HepG2 (cell line): Measurements from ENCODE around the gene NOS1AP. TPM values are rescaled to one million over a fixed set of nuclear protein-coding genes. Genes with fewer than 3 reads are reported as not detected.

Source experiments
- ATAC-seq: fragments of 200-7000 bp; cut with Tn5 transposase; 3 replicates; pipeline ENCODE4 v1.9.1; 2020; ENCODE audit warnings: mild to moderate bottlenecking, moderate library complexity
- BruUV-seq: library from RNA; stranded (reverse); fragments of 400-500 nt; replicated peaks from 2 replicates; lab custom pipeline; 2021; lab: Mats Ljungman, UMichigan
- CTCF ChIA-PET: fragments of 300-600 bp; formaldehyde crosslinking; extraction: SDS; loops from one replicate; lab custom pipeline; 2021; ENCODE audit warnings: low total read pairs, inconsistent platforms, low intra/inter-chr PET ratio; lab: Yijun Ruan, JAX
- POLR2A ChIA-PET: fragments of 350-600 bp; sonication (Branson Sonifier 250); formaldehyde crosslinking; loops from one replicate; lab custom pipeline; 2020; ENCODE audit warnings: antibody characterized with exemption, inconsistent platforms; lab: Yijun Ruan, JAX
- DNase-seq: peaks from one replicate; pipeline ENCODE4 v3.0.0-alpha.2; 2015; ENCODE audit warnings: low spot score
- FAIRE-seq: peaks from 3 replicates; lab custom pipeline; 2011; peaks lifted over from hg19 to GRCh38; lab: Jason Lieb, UNC
- H2AFZ ChIP-seq: one replicate; pipeline ENCODE4 v1.6.1; 2011; ENCODE audit warnings: low read length, inconsistent platforms
- H3K27ac ChIP-seq: fragments of 300-600 bp; 3 replicates; pipeline ENCODE4 v1.8.0; 2011; ENCODE audit warnings: mixed run types, mild to moderate bottlenecking, mixed read lengths, low read length, inconsistent platforms; ENCODE audit not compliant: insufficient read depth; ENCODE audit errors: extremely low read length
- H3K27me3 ChIP-seq, 2 experiments: fragments of 200-600 bp in 1 of 2; 2 replicates in 1 of 2; 3 replicates in 1 of 2; pipeline versions ENCODE4 v1.6.0 to v1.8.0; 2011; ENCODE audit warnings: low read length in 2 of 2, mild to moderate bottlenecking in 2 of 2, moderate library complexity in 2 of 2, inconsistent platforms in 1 of 2; ENCODE audit not compliant: insufficient read depth in 2 of 2, control insufficient read depth in 1 of 2
- H3K36me3 ChIP-seq, 2 experiments: fragments of 200-600 bp in 1 of 2; replicated peaks in 1 of 2; 2 replicates in 1 of 2; 3 replicates in 1 of 2; pipeline versions ENCODE4 v1.5.1 to v1.8.0; 2011; ENCODE audit warnings: low read length in 2 of 2, inconsistent platforms in 1 of 2; ENCODE audit not compliant: insufficient read depth in 2 of 2, control insufficient read depth in 1 of 2
- H3K4me1 ChIP-seq: 2 replicates; pipeline ENCODE4 v1.5.1; 2012; ENCODE audit warnings: low read length, inconsistent platforms; ENCODE audit not compliant: insufficient read depth
- H3K4me2 ChIP-seq: 2 replicates; pipeline ENCODE4 v1.6.0; 2011; ENCODE audit warnings: low read depth, low read length, inconsistent platforms
- H3K4me3 ChIP-seq, 3 experiments: fragments of 200-600 bp in 1 of 3; sonication (generic), shearing (Covaris generic) in 1 of 3; replicated peaks in 1 of 3; 2 replicates each; pipeline ENCODE4 v1.5.1; 2011 to 2016; ENCODE audit warnings: low read length in 3 of 3, inconsistent platforms in 2 of 3, low read depth in 2 of 3, mild to moderate bottlenecking in 2 of 3, control low read depth in 1 of 3, mixed read lengths in 1 of 3; ENCODE audit not compliant: insufficient read depth in 1 of 3
- H3K79me2 ChIP-seq: one replicate; pipeline ENCODE4 v1.6.1; 2011; ENCODE audit warnings: low read length, inconsistent platforms; ENCODE audit not compliant: insufficient read depth
- H3K9ac ChIP-seq: 2 replicates; pipeline ENCODE4 v1.6.0; 2011; ENCODE audit warnings: mild to moderate bottlenecking, low read depth, low read length, inconsistent platforms; ENCODE audit not compliant: insufficient read depth
- H3K9me3 ChIP-seq: 2 replicates; pipeline ENCODE4 v1.5.1; 2012; ENCODE audit warnings: mild to moderate bottlenecking, low read length
- H4K20me1 ChIP-seq: 2 replicates; pipeline ENCODE4 v1.6.0; 2011; ENCODE audit warnings: inconsistent platforms, mild to moderate bottlenecking, low read length, moderate library complexity; ENCODE audit not compliant: insufficient read depth
- NFE2 ChIP-seq: sonication (generic); formaldehyde crosslinking; IDR thresholded peaks from 2 replicates; pipeline ENCODE4 v1.4.0; 2020; ENCODE audit warnings: missing genetic modification reagents
- NONO ChIP-seq, 2 experiments: fragments of 450-650 bp in 1 of 2; sonication (generic) in 1 of 2; formaldehyde crosslinking in 1 of 2; IDR thresholded peaks in 1 of 2; conservative IDR thresholded peaks in 1 of 2; 2 replicates each; pipeline versions ENCODE4 v1.6.1 to v1.8.0; 2017 to 2022; ENCODE audit warnings: mild to moderate bottlenecking in 1 of 2, missing genetic modification reagents in 1 of 2, moderate library complexity in 1 of 2
- ZNF451 ChIP-seq: sonication (generic); formaldehyde crosslinking; IDR thresholded peaks from 2 replicates; pipeline ENCODE4 v1.5.0; 2020; ENCODE audit warnings: mild to moderate bottlenecking, missing genetic modification reagents
- ZNF558 ChIP-seq: sonication (generic); formaldehyde crosslinking; IDR thresholded peaks from 2 replicates; pipeline ENCODE4 v1.9.0; 2022; ENCODE audit warnings: mild to moderate bottlenecking, missing genetic modification reagents, borderline replicate concordance
- ZNF788 ChIP-seq: sonication (generic); formaldehyde crosslinking; IDR thresholded peaks from 2 replicates; pipeline ENCODE4 v1.5.0; 2020; ENCODE audit warnings: mild to moderate bottlenecking, missing genetic modification reagents, borderline replicate concordance
- ZNF883 ChIP-seq: sonication (generic); formaldehyde crosslinking; IDR thresholded peaks from 2 replicates; pipeline ENCODE4 v1.5.1; 2020; ENCODE audit warnings: mild to moderate bottlenecking, missing genetic modification reagents; ENCODE audit errors: not compliant biosample characterization
- WGBS: methylation state at CpG from one replicate; pipeline ENCODE4 v1.1.6; 2017; ENCODE audit warnings: low lambda C conversion rate; 5-methylcytosine and 5-hydroxymethylcytosine counted together
- in situ Hi-C: cut with HindIII; loops from 2 replicates; pipeline ENCODE4 v1.10.0; 2017; ENCODE audit warnings: low pct_unique_long_range_greater_than_20kb; ENCODE audit not compliant: extremely low pct_ligation_motif_present
- intact Hi-C: fragments of 100-400 bp; cut with micrococcal nuclease; formaldehyde crosslinking; loops from one replicate; pipeline ENCODE4 v1.10.0; 2022; ENCODE audit not compliant: unreplicated experiment
- polyA plus RNA-seq, 8 experiments: library from polyadenylated mRNA; depleted of rRNA in 3 of 8; stranded (reverse) in 7 of 8; unstranded in 1 of 8; fragments of >200 nt; fragmentation: Illumina TruSeq in 4 of 8; extraction: Trizol in 4 of 8; gene quantifications; 2 replicates each; pipeline versions ENCODE4 v1.2.1 to v1.2.3, GENCODE V29; 2011 to 2016; ENCODE audit warnings: low read depth in 4 of 8, missing spikeins in 1 of 8, mixed read lengths in 1 of 8; ENCODE audit not compliant: insufficient read depth in 1 of 8
- total RNA-seq, 5 experiments: library from RNA; depleted of rRNA; stranded (reverse); fragments of >200 nt; fragmentation: Illumina TruSeq; extraction: Trizol; gene quantifications; 2 replicates each; pipeline ENCODE4 v1.2.3, GENCODE V29; 2016; ENCODE audit warnings: low read depth in 1 of 5
- TF ChIP-seq, protein P1 (sequence below): sonication (generic); formaldehyde crosslinking; IDR thresholded peaks from 2 replicates; pipeline ENCODE4 v1.5.0; 2020; ENCODE audit warnings: missing genetic modification reagents, mild to moderate bottlenecking, borderline replicate concordance
- TF ChIP-seq, protein P2 (sequence below), 2 experiments: fragments of 450-650 bp in 1 of 2; sonication (generic) in 1 of 2; formaldehyde crosslinking; IDR thresholded peaks; 2 replicates each; pipeline versions ENCODE4 v1.5.0 to v1.8.0; 2020 to 2022; ENCODE audit warnings: mild to moderate bottlenecking in 1 of 2, missing genetic modification reagents in 1 of 2

The NOS1AP gene
- total and polyA plus RNA-seq, 2 of the 13 experiments (the other 11 are each of a cell fraction or from before 2014, with no cell fraction given) = 2.0 to 3.3 TPM

DNA sequence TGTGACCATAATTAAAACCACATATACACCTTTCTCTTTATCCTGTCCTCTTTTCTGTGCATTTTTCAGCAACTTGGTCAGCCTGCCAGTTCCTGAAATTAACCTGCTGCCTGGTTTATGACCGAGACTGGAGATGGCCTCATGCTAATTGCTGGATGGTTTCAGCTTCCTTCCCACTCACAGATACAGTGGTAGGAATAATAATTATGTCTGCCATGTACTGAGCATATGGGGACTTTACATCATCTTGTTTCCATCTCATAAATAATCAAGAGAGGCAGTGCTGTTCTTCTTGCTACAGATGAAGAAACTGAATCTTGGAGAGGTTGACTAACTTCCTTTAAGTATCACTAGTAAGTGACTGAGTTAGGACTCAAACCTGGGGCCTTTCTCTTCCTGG lies 148.2 kb downstream of the NOS1AP start:
- Histone ChIP-seq H4K20me1 (peaks cover 8% of the 10 kb centered on the region; the same call in 1 of the 2 replicates), H3K27ac (no peak overlapping the region), H3K27me3 (no peaks in the 10 kb centered on the region), H3K79me2 (peaks cover 16% of the 10 kb centered on the region), H2AFZ (no peak overlapping the region), H3K4me3 (no peak overlapping the region), H3K36me3 (peaks cover 0 to 5% of the 10 kb centered on the region in 2 experiments; a peak in 1 of 5 replicates), H3K4me1 (peaks cover 33% of the 10 kb centered on the region), H3K9ac (no peak overlapping the region), H3K9me3 (no peaks in the 10 kb centered on the region), H3K4me2 (no peak overlapping the region)
- TF ChIP-seq NFE2 (CRISPR knock-in tag) = no peak
- TF ChIP-seq ZNF788 (CRISPR knock-in tag) = no peak
- TF ChIP-seq ZNF451 (CRISPR knock-in tag) = no peak
- TF ChIP-seq ZNF883 (CRISPR knock-in tag) = no peak
- TF ChIP-seq, protein P1, sequence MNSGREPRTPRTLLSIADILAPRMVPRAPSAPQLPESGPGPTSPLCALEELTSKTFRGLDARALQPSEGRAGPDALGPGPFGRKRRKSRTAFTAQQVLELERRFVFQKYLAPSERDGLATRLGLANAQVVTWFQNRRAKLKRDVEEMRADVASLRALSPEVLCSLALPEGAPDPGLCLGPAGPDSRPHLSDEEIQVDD (CRISPR knock-in tag) = no peak
- TF ChIP-seq NONO (IDR thresholded peaks at IDR 0.05) = no peak
- no peak for TF ChIP-seq NONO (CRISPR knock-in tag; conservative IDR thresholded peaks at IDR 0.05)
- TF ChIP-seq, protein P2, sequence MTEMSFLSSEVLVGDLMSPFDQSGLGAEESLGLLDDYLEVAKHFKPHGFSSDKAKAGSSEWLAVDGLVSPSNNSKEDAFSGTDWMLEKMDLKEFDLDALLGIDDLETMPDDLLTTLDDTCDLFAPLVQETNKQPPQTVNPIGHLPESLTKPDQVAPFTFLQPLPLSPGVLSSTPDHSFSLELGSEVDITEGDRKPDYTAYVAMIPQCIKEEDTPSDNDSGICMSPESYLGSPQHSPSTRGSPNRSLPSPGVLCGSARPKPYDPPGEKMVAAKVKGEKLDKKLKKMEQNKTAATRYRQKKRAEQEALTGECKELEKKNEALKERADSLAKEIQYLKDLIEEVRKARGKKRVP (CRISPR knock-in tag; IDR thresholded peaks at IDR 0.05) = no peak
- TF ChIP-seq ZNF558 (CRISPR knock-in tag) = no peak
- BruUV-seq = no TSS peak
- CTCF ChIA-PET = no interaction called here
- POLR2A ChIA-PET = no interaction called here
- in situ Hi-C loops (no loop called here), intact Hi-C loops (no loop called here)
- 100% methylated on average over 1 of the region's 1 CpG for WGBS
- DNase-seq (no peak), FAIRE-seq (no peak), ATAC-seq (no peak)
